ENCODE data around the gene CDC73. TPM values are rescaled to one million over a fixed set of nuclear protein-coding genes. Genes with fewer than 3 reads are reported as not detected.

The CDC73 gene
- total and polyA plus RNA-seq, 10 donors = 6.5 to 76.7 (median 39.1) TPM

GRCh38 chr1:193249187-193249586 is 127.4 kb downstream of the CDC73 start:
- no peak for TF ChIP-seq POLR2A (IDR thresholded peaks at IDR 0.05)
- no peak for TF ChIP-seq POLR2AphosphoS5 (IDR thresholded peaks at IDR 0.05)
- H3K4me3 ChIP-seq = no peak overlapping the region
- DNase-seq = no peak
- peaks cover 0 to 85% (median 32%) of the 10 kb centered on the region in 6 donors for H3K36me3 ChIP-seq
- H3K27me3 ChIP-seq (replicated peaks in 1 of 7) = no peaks in the 10 kb centered on the region
- peaks cover 0 to 15% (median 10%) of the 10 kb centered on the region in 8 donors for H3K9me3 ChIP-seq
- WGBS, 5 donors = 98 to 99% (median 98%) methylated on average over 7 of the region's 7 CpGs
- no peaks in the 10 kb centered on the region for H3K4me1 ChIP-seq
- no peak overlapping the region for H3K27ac ChIP-seq
- intact Hi-C loops (cut with DNase I; ENCODE audit: low total_unique reads) = no loop called here

GRCh38 chr1:193251950-193252349 is 130.1 kb downstream of the CDC73 start:
- Histone ChIP-seq H3K4me3 (no peak overlapping the region), H3K36me3 (peaks cover 0 to 66% (median 29%) of the 10 kb centered on the region in 6 donors), H3K27me3 (replicated peaks in 1 of 7) (no peaks in the 10 kb centered on the region), H3K9me3 (peaks cover 0 to 15% (median 10%) of the 10 kb centered on the region in 8 donors), H3K27ac (no peak overlapping the region), H3K4me1 (no peaks in the 10 kb centered on the region)
- intact Hi-C loops (cut with DNase I; ENCODE audit: low total_unique reads) = no loop called here
- WGBS, 5 donors = 91 to 95% (median 94%) methylated on average over 2 of the region's 2 CpGs
- no peak for DNase-seq
- no peak for TF ChIP-seq CTCF (IDR thresholded peaks at IDR 0.05 in 8 of 11, conservative IDR thresholded peaks at IDR 0.05 in 3 of 11)
- no peak for TF ChIP-seq POLR2AphosphoS5 (IDR thresholded peaks at IDR 0.05)
- TF ChIP-seq POLR2A (IDR thresholded peaks at IDR 0.05) = no peak

- DNase-seq = no peak
- Histone ChIP-seq H3K4me1 (no peaks in the 10 kb centered on the region), H3K9me3 (no peaks in the 10 kb centered on the region), H3K27me3 (replicated peaks in 1 of 7) (no peaks in the 10 kb centered on the region), H3K4me3 (no peak overlapping the region), H3K36me3 (peaks cover 0 to 45% (median 7%) of the 10 kb centered on the region in 6 donors), H3K27ac (no peak overlapping the region)
- intact Hi-C loops (cut with DNase I; ENCODE audit: low total_unique reads) = no loop called here
- TF ChIP-seq POLR2AphosphoS5 (IDR thresholded peaks at IDR 0.05) = no peak
- no peak for TF ChIP-seq CTCF (IDR thresholded peaks at IDR 0.05 in 8 of 11, conservative IDR thresholded peaks at IDR 0.05 in 3 of 11)
- TF ChIP-seq POLR2A (IDR thresholded peaks at IDR 0.05) = no peak
Observed at GRCh38 chr1:193256019-193256418, 134.2 kb downstream of the CDC73 start.

DNA sequence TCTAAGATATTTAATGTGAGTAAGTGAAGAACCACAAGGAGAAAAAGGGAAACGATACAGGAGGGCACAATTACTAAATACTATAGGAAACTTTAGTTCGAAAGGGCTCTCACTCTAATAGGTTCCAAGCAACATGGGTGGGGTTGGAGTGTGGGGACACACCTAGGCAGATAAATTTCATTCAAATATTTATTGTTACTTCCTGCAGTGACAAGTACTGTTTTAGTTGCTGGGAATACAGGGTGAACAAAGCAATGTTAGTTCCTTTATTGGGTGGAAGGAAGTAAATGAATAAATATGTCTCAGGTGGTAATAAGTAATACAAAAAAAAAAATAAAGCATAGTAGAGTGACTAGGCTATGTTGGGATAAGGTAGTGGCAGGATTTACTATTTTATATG is 137.8 kb downstream of the CDC73 start:
- no peaks in the 10 kb centered on the region for H3K27me3 ChIP-seq (replicated peaks in 1 of 7)
- H3K36me3 ChIP-seq = peaks cover 0 to 35% (median 7%) of the 10 kb centered on the region in 6 donors
- no peaks in the 10 kb centered on the region for H3K9me3 ChIP-seq
- intact Hi-C loops (cut with DNase I; ENCODE audit: low total_unique reads) = no loop called here
- WGBS, 5 donors = 90 to 99% (median 96%) methylated on average over 2 of the region's 2 CpGs
- TF ChIP-seq CTCF (IDR thresholded peaks at IDR 0.05 in 8 of 11, conservative IDR thresholded peaks at IDR 0.05 in 3 of 11) (no peak), POLR2A (IDR thresholded peaks at IDR 0.05) (no peak), POLR2AphosphoS5 (IDR thresholded peaks at IDR 0.05) (no peak)
- DNase-seq = no peak
- no peak overlapping the region for H3K27ac ChIP-seq
- H3K4me1 ChIP-seq = no peaks in the 10 kb centered on the region
- H3K4me3 ChIP-seq = no peak overlapping the region

Data from spleen (tissue), 11 donors.